ENCODE measurements around the gene CXorf65. TPM values are rescaled to one million over a fixed set of nuclear protein-coding genes. Genes with fewer than 3 reads are reported as not detected.

Gene CXorf65
- total RNA-seq, 1 experiment from 2014 or later, result not detected

DNA sequence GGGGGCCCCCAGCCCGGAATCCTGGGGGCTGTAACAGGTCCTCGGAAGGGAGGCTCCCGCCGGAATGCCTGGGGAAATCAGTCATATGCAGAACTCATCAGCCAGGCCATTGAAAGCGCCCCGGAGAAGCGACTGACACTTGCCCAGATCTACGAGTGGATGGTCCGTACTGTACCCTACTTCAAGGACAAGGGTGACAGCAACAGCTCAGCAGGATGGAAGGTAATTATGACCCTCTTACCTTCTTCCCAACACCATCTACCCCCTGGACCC lies 9.8 kb downstream of the CXorf65 start:
- CTCF ChIA-PET, result no interaction called here

GRCh38 chrX:71095981-71096759 lies 10.4 kb downstream of the CXorf65 start:
- CTCF ChIA-PET, result no interaction called here
- POLR2A ChIA-PET (ENCODE audit: low non-redundant PET), result no interaction called here
- intact Hi-C loops (cut with micrococcal nuclease; ENCODE audit: unreplicated experiment), result loop anchor here (2.0 to 5.0 kb wide), 2 partner anchors 51 to 81 kb away; no protein-coding TSS in a partner anchor
- no peak for DNase-seq (ENCODE audit: low spot score)
- Histone ChIP-seq H3K4me3 (ENCODE audit: low read depth, low read length, poor library complexity, severe bottlenecking) (peak overlapping the region; percentile 51), H3K36me3 (ENCODE audit: insufficient read depth, low read length, poor library complexity, severe bottlenecking) (no peaks in the 10 kb centered on the region), H3K27ac (ENCODE audit: low read depth, low read length, poor library complexity, severe bottlenecking) (no peak overlapping the region), H3K9me3 (ENCODE audit: low read depth, low read length, poor library complexity, severe bottlenecking) (no peaks in the 10 kb centered on the region), H3K27me3 (replicated peaks; ENCODE audit: insufficient read depth, low read depth, low read length, poor library complexity) (no peaks in the 10 kb centered on the region), H3K4me1 (ENCODE audit: insufficient read depth, low read length, poor library complexity, severe bottlenecking) (no peaks in the 10 kb centered on the region)
- BruUV-seq (replicated peaks), result no TSS peak
- TF ChIP-seq EZH2 (IDR thresholded peaks at IDR 0.05; ENCODE audit: borderline replicate concordance, low read depth, low read length, poor library complexity, severe bottlenecking), result no peak
- TF ChIP-seq, protein P1, sequence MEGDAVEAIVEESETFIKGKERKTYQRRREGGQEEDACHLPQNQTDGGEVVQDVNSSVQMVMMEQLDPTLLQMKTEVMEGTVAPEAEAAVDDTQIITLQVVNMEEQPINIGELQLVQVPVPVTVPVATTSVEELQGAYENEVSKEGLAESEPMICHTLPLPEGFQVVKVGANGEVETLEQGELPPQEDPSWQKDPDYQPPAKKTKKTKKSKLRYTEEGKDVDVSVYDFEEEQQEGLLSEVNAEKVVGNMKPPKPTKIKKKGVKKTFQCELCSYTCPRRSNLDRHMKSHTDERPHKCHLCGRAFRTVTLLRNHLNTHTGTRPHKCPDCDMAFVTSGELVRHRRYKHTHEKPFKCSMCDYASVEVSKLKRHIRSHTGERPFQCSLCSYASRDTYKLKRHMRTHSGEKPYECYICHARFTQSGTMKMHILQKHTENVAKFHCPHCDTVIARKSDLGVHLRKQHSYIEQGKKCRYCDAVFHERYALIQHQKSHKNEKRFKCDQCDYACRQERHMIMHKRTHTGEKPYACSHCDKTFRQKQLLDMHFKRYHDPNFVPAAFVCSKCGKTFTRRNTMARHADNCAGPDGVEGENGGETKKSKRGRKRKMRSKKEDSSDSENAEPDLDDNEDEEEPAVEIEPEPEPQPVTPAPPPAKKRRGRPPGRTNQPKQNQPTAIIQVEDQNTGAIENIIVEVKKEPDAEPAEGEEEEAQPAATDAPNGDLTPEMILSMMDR (conservative IDR thresholded peaks at IDR 0.05; ENCODE audit: low read depth, low read length), result no peak

More for the DNA sequence above, 9.8 kb downstream of the CXorf65 start:
- POLR2A ChIA-PET (ENCODE audit: low non-redundant PET), result no interaction called here
- no peaks in the 10 kb centered on the region for H3K27me3 ChIP-seq (replicated peaks; ENCODE audit: insufficient read depth, low read depth, low read length, poor library complexity)
- H3K4me1 ChIP-seq (ENCODE audit: insufficient read depth, low read length, poor library complexity, severe bottlenecking), result no peaks in the 10 kb centered on the region
- no peaks in the 10 kb centered on the region for H3K36me3 ChIP-seq (ENCODE audit: insufficient read depth, low read length, poor library complexity, severe bottlenecking)
- H3K9me3 ChIP-seq (ENCODE audit: low read depth, low read length, poor library complexity, severe bottlenecking), result no peaks in the 10 kb centered on the region
- DNase-seq (ENCODE audit: low spot score), result no peak
- peak overlapping the region; percentile 51 for H3K4me3 ChIP-seq (ENCODE audit: low read depth, low read length, poor library complexity, severe bottlenecking)
- intact Hi-C loops (cut with micrococcal nuclease; ENCODE audit: unreplicated experiment), result loop anchor here (2.0 to 5.0 kb wide), 2 partner anchors 50 to 81 kb away; no protein-coding TSS in a partner anchor
- no peak overlapping the region for H3K27ac ChIP-seq (ENCODE audit: low read depth, low read length, poor library complexity, severe bottlenecking)
- no peak for TF ChIP-seq EZH2 (IDR thresholded peaks at IDR 0.05; ENCODE audit: borderline replicate concordance, low read depth, low read length, poor library complexity, severe bottlenecking)
- TF ChIP-seq, protein P1 (conservative IDR thresholded peaks at IDR 0.05; ENCODE audit: low read depth, low read length), result no peak
- BruUV-seq (replicated peaks), result no TSS peak

GRCh38 chrX:71095555-71095980 lies 11.0 kb downstream of the CXorf65 start, which contains the start of gene FOXO4:
Gene FOXO4, plus strand, starts transcription at chrX:71095851. Its CDS starts 678 bp downstream, at chrX:71096529.
- peak; percentile 88 for DNase-seq (ENCODE audit: low spot score)
- Histone ChIP-seq H3K36me3 (ENCODE audit: insufficient read depth, low read length, poor library complexity, severe bottlenecking) (no peaks in the 10 kb centered on the region), H3K4me1 (ENCODE audit: insufficient read depth, low read length, poor library complexity, severe bottlenecking) (no peaks in the 10 kb centered on the region), H3K4me3 (ENCODE audit: low read depth, low read length, poor library complexity, severe bottlenecking) (peak within 1 kb of the TSS; percentile 51), H3K27ac (ENCODE audit: low read depth, low read length, poor library complexity, severe bottlenecking) (no peak within 1 kb of the TSS), H3K27me3 (replicated peaks; ENCODE audit: insufficient read depth, low read depth, low read length, poor library complexity) (no peaks in the 10 kb centered on the region), H3K9me3 (ENCODE audit: low read depth, low read length, poor library complexity, severe bottlenecking) (no peaks in the 10 kb centered on the region)
- intact Hi-C loops (cut with micrococcal nuclease; ENCODE audit: unreplicated experiment), result loop anchor here (5.0 kb wide), 1 partner anchor 82 kb away; no protein-coding TSS in a partner anchor
- TF ChIP-seq EZH2 (IDR thresholded peaks at IDR 0.05; ENCODE audit: borderline replicate concordance, low read depth, low read length, poor library complexity, severe bottlenecking), result no peak
- TF ChIP-seq, protein P1 (conservative IDR thresholded peaks at IDR 0.05; ENCODE audit: low read depth, low read length), result no peak
- CTCF ChIA-PET, result no interaction called here
- POLR2A ChIA-PET (ENCODE audit: low non-redundant PET), result no interaction called here
- no TSS peak for BruUV-seq (replicated peaks)

Measured in A673 (cell line).